Activated CD4-positive, alpha-beta T cell treated with anti-CD3 and anti-CD28 coated beads for 4 hours (primary cell): ENCODE measurements around the gene SLC25A41.
"Not testable (repeated sequence)": the region's sequence is repeated elsewhere in the genome, so short reads cannot be mapped to it uniquely, and the experiment has no call there.

Experiments
- DNase-seq, 2 donors: peaks; one replicate each; pipeline ENCODE4 v3.0.0-alpha.2; 2020

Gene SLC25A41

DNA sequence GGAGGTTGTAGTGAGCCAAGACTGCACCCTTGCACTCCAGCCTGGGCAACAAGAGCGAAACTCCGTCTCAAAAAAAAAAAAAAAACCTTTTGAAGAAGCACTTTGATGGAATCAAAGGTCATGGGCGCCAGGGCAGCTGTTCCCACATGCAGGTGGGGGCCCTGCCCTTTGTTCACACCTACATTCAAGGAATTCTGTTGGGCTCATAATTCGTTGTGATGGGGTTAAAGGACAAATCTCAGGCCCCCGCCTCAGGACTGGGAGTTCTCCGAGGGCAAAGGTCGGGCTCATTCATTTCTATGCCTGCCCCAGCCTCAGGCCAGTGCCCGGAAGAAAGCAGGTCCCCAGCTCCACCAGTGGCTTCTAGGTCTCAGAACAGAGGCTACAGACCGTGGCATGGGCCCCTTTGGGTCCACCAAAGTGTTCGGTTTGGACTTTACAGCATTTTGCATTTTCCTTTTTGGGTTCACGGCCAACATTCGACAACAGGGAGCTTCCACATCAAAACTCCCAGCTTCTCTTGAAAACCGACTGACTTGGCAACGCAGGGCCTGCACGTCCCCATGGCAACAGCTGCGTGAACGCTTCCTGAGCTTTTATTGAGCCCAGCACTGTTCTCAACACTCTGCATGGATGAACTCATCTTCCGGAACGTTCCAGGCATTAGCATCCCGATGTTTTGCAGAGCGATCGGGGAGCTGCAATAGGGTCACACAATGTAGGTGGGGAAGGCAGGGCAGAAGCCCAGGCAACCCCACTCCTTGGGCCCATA, 30.5 kb downstream of the SLC25A41 start:
- no peak for DNase-seq

- DNase-seq, result no peak
Observed at GRCh38 chr19:6402058-6402457, 31.5 kb downstream of the SLC25A41 start.

GRCh38 chr19:6400062-6400944, 33.3 kb downstream of the SLC25A41 start:
- DNase-seq, result not testable (repeated sequence)

- no peak for DNase-seq
Observed at GRCh38 chr19:6396305-6396704, 37.3 kb downstream of the SLC25A41 start.

DNA sequence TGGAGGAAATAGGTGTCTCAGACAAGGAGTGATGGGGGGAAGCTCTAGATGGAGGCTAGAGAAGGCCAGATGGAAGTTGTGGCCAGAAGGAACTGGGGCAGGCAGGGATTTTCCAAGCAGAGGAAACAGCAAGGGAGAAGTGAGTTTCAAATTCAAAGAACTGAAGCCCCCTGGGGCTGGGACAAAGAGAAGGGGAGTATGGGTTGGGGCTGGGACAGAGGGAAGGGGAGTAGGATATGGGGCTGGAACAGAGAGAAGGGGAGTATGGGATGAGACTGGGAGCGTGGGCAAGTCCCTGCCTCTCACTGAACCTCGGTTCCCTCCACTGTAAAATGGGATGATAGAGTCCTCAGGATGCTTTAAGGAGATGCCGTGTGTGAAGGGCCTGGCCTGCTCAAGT, 38.7 kb downstream of the SLC25A41 start:
- DNase-seq, result no peak

- peak; percentile 69 to 75 for DNase-seq
Observed at GRCh38 chr19:6393983-6394412, 39.6 kb downstream of the SLC25A41 start.

DNA sequence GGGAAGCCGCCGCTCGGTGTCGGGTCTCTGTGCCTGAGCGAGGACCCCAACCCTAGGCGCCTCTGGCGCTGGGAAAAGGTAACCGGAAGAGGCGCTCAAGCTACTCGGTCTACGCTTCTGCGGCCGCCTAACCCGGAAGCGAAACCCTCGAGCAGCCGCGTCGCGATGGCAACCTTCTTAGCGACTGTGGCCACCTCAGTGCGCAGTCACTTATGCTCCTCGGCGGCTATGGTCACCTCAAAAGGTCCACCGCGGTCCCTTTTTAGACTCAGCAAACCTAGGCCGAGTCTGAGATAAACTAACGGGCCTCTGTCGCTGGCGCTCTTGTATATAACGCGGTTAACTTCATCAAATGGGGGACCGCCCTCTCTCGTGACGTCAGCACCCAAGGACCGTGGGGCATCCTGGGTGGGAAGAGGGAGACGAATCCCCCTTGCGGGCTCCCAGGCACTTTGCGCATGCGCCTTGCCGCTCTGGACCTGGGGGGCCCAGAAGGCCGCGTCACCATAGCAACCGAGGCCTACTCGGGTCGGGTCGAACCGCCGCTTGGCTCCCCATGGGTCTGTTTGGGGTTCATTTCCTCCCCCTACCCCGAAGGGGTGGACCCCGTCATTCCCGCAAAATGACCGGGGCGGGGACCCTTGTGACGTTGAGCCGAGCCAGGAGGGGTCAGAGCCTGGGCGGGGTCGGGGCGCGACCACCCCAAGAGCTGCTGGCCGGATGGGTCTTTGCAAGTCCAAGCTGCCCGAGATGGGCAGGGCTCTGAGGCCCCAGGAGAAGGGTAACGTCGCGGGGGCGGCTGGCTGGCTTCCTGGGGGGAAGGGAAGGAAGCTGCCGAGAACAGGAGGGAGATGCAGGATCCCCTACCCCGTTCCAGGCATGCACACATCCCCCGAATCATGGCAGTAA, 40.2 kb downstream of the SLC25A41 start, which contains the start of gene GTF2F1:
GTF2F1 (minus strand) TSS at position 91 of the 909 bp plus-strand sequence. CDS start 169 bp downstream, outside the sequence.
- peak; percentile 92 to 93 for DNase-seq

GRCh38 chr19:6392221-6393073, 41.1 kb downstream of the SLC25A41 start:
- DNase-seq, result no peak

DNA sequence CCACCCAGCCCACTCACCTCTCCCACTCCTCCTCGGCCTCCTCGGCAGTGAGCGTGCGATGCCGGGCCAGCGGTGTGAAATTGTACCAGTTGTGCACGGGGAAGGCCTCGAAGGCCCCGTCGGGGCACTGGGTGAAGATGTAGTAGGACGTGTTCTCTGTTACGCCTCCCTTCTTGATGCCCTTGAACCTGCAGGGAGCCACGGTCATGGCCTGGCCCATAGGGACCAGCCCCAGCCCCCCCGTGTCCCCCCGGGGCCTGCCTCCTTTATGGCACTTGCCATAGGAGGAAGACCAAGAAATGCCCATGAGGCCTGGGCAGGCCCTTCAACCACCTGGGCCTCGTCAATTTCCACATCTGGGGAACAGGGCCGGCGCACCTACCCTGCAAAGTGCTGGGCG, 46.2 kb downstream of the SLC25A41 start:
- DNase-seq, result no peak

GRCh38 chr19:6384381-6384780, 49.2 kb downstream of the SLC25A41 start:
- DNase-seq, result no peak

DNA sequence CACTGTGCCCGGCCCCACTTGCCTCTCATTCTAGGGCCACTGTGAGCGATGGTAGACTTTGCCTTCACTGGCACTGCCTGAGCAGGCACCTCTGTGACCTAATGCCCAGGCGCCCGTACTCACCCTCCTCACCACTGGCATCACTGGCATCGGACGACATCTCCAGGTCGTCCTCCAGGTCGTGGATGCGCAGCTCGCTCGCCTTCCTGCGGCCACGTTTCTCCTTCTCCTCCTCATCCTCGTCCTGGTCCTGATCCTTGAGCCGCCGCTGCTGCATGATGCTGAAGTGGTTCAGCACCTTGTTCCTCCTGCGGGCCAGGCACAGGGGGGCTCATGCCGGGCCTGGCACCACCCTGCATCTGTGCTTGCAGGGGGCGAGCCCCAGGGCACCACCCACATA, 50.4 kb downstream of the SLC25A41 start:
- no peak for DNase-seq

DNA sequence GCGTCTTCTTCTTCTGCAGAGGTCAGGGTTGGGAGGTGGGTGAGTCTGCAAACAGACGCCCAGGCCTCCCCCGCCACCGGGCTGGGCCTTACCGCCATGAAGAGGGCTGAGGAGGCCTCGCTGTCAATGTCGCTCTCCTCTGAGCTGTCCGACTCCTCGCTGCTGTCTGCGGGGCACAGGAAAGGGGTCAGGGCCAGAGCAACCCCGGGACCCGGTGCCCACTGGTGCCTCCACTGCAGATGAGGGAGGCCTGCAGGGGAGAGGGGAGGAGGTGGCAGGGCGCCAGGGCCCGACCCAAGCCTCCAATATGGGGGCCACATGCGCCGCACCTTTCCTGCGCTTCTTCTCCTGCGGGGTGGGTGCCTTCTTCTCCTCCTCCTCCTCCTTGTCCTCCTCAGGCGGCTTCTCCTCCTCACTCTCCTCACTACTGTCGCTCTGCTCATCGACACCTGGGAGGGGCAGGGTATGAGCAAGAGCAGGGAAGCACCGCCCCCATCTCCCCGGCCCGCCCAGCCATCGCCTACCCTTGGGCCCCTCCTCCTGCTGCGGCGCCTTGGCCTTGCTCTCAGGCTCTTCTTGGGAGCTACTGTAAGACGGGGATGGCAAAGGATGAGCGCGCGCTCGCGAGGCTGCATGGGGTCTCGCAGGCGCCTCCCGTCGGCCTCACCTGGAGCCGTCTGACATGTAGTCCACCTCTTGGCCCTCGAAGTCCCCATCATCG, 52.4 kb downstream of the SLC25A41 start:
- no peak for DNase-seq

GRCh38 chr19:6379744-6380143, 53.8 kb downstream of the SLC25A41 start:
- no peak for DNase-seq

GRCh38 chr19:6378486-6378885, 55.1 kb downstream of the SLC25A41 start:
- no peak for DNase-seq

- DNase-seq, result no peak
Observed at GRCh38 chr19:6378041-6378440, 55.5 kb downstream of the SLC25A41 start.

DNA sequence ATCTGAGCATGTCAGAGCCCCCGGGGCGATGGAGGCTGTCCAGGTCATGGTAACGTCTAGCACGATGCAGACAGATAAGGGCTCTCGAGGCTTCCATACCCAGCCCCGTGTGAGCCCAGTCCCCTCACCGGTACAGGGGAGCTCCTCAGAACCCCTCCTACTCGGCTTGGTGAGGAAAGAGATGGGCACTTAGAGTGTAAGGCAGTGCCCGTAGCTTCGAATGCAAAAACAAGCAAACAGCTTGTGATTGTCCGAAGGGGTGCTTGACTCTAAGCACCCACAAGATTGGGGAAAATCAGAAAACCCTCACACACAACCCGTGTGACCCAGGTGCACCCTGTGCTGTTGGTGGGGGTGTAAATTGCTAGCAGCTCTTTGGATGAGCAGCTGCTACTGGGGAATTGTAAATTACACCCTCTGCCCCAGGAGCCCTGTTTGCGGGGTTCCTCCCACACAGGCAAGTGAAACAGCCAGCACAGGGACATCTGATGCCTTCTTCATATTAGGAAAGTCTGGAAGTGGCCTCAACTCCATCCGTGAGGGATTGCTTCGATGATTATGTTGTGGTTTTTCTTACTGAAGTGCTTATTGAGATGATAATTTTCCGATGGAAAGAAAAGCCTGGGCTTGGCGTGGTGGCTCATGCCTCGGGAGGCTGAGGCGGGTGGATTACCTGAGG, 56.9 kb downstream of the SLC25A41 start:
- no peak for DNase-seq
